Anterior cingulate cortex (tissue), 58 donors: ENCODE measurements around the gene MAGEH1.

Source experiments
- DNase-seq, 58 donors: peaks; one replicate each; lab custom pipeline; 2025; lab: John Stamatoyannopoulos, UW

The MAGEH1 gene

DNA sequence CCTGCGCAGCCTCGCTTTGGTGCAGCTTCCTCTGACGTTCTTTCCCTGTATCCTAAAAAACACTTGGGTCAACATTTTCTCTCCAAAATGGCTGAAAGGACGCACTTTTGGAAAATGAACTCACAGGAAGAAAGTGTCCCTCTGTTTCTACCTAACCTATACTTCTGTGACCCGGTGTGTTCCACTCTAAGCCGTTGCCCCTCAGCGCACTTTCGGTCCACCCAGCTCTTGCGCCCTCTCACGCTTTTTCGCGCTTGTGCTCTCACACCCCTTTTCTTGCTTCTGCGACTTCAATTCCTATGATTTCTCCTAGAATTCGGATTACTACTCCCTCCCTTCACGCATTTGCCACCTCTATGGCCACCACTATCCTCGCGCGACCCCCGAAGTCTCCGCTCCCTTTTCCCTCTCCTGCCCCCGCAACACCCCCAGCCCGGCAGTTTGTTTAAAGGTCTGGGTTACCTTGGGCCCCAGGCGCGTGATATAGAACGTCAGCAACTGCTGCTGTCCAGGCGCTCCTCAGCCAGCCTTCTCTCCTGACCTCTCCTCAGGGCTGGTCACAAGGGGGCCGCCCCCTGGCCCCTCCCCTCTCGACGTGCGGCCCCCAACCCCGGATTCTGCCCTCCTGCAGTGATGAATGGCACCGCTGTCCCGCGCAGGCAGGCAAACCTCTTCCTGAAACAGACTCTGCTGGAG is 37.5 kb downstream of the MAGEH1 start, which contains the start of gene USP51:
Gene USP51 (minus strand): TSS at position 535 of the 696 bp plus-strand sequence. CDS start 909 bp downstream, outside the sequence.
- DNase-seq, result peak in 50 of 58 donors; percentile 1 to 73 (median 30)

DNA sequence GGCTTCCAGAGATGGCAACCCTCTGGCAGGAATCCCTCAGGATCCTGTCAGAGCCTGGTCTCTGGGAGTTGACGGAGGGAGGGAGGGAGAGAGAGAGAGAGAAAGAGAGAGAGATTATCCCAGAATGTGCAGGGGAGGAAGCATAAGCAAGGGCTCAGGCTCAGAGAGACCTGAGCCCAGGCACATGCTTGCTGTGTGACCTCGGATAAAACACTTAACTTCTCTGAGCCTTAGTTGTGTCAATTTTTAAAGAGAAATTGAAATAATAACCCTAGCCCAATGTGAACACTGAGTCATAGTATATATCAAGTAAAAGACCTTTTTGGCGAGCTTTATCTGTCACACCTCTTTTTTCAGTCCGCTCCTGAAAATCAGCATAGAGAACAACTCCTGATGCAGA is 38.2 kb downstream of the MAGEH1 start:
- no peak for DNase-seq

DNA sequence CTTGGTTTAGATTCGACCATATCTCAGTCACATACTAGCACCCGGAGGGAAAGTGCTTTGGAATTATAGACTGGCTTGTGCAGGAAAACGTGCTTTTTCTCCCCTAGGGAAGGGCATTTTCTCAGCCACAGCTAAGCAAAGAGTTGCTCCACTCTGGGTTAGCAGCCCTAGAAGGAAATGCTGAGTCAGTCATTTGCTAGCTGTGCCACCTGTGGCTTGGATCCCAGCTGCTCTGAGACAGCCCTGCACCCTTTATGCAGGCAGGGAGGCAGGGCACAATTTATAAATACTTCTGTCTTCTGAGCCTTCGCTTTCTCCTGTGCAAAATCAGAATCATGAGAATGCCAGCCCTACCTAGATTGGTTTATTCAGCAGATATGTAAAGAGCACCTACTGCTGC is 39.0 kb downstream of the MAGEH1 start:
- DNase-seq, result peak in 3 of 58 donors; percentile 0
